HG03097 (cell line): ENCODE measurements around the gene HJV.
"Not testable (repeated sequence)": the region's sequence is repeated elsewhere in the genome, so short reads cannot be mapped to it uniquely, and the experiment has no call there.

Experiments used
- ATAC-seq: cut with Tn5 transposase; IDR thresholded peaks from one replicate; pipeline ENCODE4 v1.9.1; 2021; ENCODE audit not compliant: unreplicated experiment, low FRiP score

Gene HJV

GRCh38 chr1:146021622-146022402 is at the start of gene HJV:
Gene HJV, minus strand, starts transcription at chr1:146021735. Its CDS starts 1,504 bp downstream, at chr1:146020231.
- ATAC-seq = no peak

- not testable (repeated sequence) for ATAC-seq
Observed at GRCh38 chr1:146059148-146059547, 37.6 kb upstream of the HJV start.

- ATAC-seq = peak; percentile 86
Observed at GRCh38 chr1:146051852-146052676, 30.5 kb upstream of the HJV start.

GRCh38 chr1:146051452-146051851 is 29.9 kb upstream of the HJV start:
- peak; percentile 12 for ATAC-seq

GRCh38 chr1:146050652-146050963 is 29.1 kb upstream of the HJV start:
- ATAC-seq = not testable (repeated sequence)

- ATAC-seq = not testable (repeated sequence)
Observed at GRCh38 chr1:146049866-146050651, 28.5 kb upstream of the HJV start.

- ATAC-seq = no peak
Observed at GRCh38 chr1:146049436-146049835, 27.9 kb upstream of the HJV start.

GRCh38 chr1:146048514-146049115 is 27.1 kb upstream of the HJV start:
- not testable (repeated sequence) for ATAC-seq

GRCh38 chr1:146046664-146047063 is 25.1 kb upstream of the HJV start:
- ATAC-seq = no peak

GRCh38 chr1:146039844-146040194 is 18.3 kb upstream of the HJV start:
- ATAC-seq = no peak

GRCh38 chr1:146036965-146037646 is 15.6 kb upstream of the HJV start:
- no peak for ATAC-seq

- ATAC-seq = no peak
Observed at GRCh38 chr1:146036241-146036964, 14.9 kb upstream of the HJV start.

- ATAC-seq = no peak
Observed at GRCh38 chr1:146035048-146035423, 13.5 kb upstream of the HJV start.

GRCh38 chr1:146032631-146033219 is 11.2 kb upstream of the HJV start:
- ATAC-seq = no peak

GRCh38 chr1:146031476-146031875 is 9.9 kb upstream of the HJV start:
- no peak for ATAC-seq

- no peak for ATAC-seq
Observed at GRCh38 chr1:146029117-146029516, 7.6 kb upstream of the HJV start.

GRCh38 chr1:146026650-146027049 is 5.1 kb upstream of the HJV start:
- ATAC-seq = not testable (repeated sequence)

GRCh38 chr1:146025787-146026495 is 4.4 kb upstream of the HJV start:
- not testable (repeated sequence) for ATAC-seq
